HCT116 (cell line): ENCODE measurements around the gene SNPH. TPM values are rescaled to one million over a fixed set of nuclear protein-coding genes. Genes with fewer than 3 reads are reported as not detected.

ENCODE experiments used
- ATAC-seq: fragments of 200-7000 bp; cut with Tn5 transposase; 2 replicates; pipeline ENCODE4 v1.9.1; 2020; ENCODE audit warnings: mild to moderate bottlenecking, moderate library complexity
- BruUV-seq: library from RNA; stranded (reverse); fragments of 400-500 nt; replicated peaks from 2 replicates; lab custom pipeline; 2021; lab: Mats Ljungman, UMichigan
- CTCF ChIA-PET: fragments of 300-600 bp; sonication (Branson Sonifier 250); formaldehyde crosslinking; loops from one replicate; lab custom pipeline; 2021; ENCODE audit warnings: antibody characterized with exemption; lab: Charles Lee
- POLR2A ChIA-PET: fragments of 300-600, 350-600 bp; sonication (Branson Sonifier 250); formaldehyde crosslinking; loops from one replicate; lab custom pipeline; 2021; ENCODE audit warnings: antibody characterized with exemption; lab: Charles Lee
- RAD21 ChIA-PET, 2 experiments: fragments of 300-600 bp; sonication (Branson Sonifier 250); formaldehyde crosslinking; loops; one replicate each; lab custom pipeline; 2023; ENCODE audit warnings: low total read pairs in 2 of 2; ENCODE audit not compliant: uncharacterized antibody in 2 of 2, unreplicated experiment in 2 of 2, low non-redundant PET in 1 of 2; lab: Charles Lee
- DNase-seq: peaks from one replicate; pipeline ENCODE4 v3.0.0-alpha.2; 2010; ENCODE audit warnings: low read depth, low spot score
- H2AFZ ChIP-seq: fragments of 200-600 bp; shearing (Covaris generic), sonication (generic); 2 replicates; pipeline ENCODE4 v1.6.1; 2017; ENCODE audit warnings: low read depth, mixed run types, mixed read lengths, antibody characterized with exemption, low read length; ENCODE audit not compliant: poor library complexity, severe bottlenecking
- H3K27ac ChIP-seq: 2 replicates; pipeline ENCODE4 v1.5.1; 2012; ENCODE audit warnings: low read depth, low read length
- H3K27me3 ChIP-seq: fragments of 200-600 bp; sonication (generic); 2 replicates; pipeline ENCODE4 v1.6.1; 2016; ENCODE audit warnings: mixed run types, low read length, mixed read lengths; ENCODE audit not compliant: insufficient read depth
- H3K36me3 ChIP-seq, 2 experiments: fragments of 200-500 bp in 1 of 2; fragments of 200-600 bp in 1 of 2; sonication (Bioruptor generic) in 1 of 2; sonication (generic) in 1 of 2; 2 replicates each; pipeline versions ENCODE4 v1.5.1 to v1.6.1; 2014 to 2016; ENCODE audit warnings: low read length in 2 of 2, inconsistent platforms in 1 of 2, mixed read lengths in 1 of 2, mixed run types in 1 of 2; ENCODE audit not compliant: insufficient read depth in 2 of 2, control insufficient read depth in 1 of 2
- H3K4me1 ChIP-seq, 2 experiments: fragments of 200-600 bp in 1 of 2; sonication (generic) in 1 of 2; 2 replicates each; pipeline versions ENCODE4 v1.5.1 to v1.6.1; 2012 to 2017; ENCODE audit warnings: low read length in 2 of 2, inconsistent platforms in 1 of 2, mild to moderate bottlenecking in 1 of 2, mixed read lengths in 1 of 2, mixed run types in 1 of 2, moderate library complexity in 1 of 2; ENCODE audit not compliant: insufficient read depth in 2 of 2, control insufficient read depth in 1 of 2
- H3K4me2 ChIP-seq: fragments of 200-600 bp; sonication (generic); 2 replicates; pipeline ENCODE4 v1.6.1; 2017; ENCODE audit warnings: mixed run types, low read length, mixed read lengths
- H3K4me3 ChIP-seq, 2 experiments: fragments of 200-600 bp in 1 of 2; sonication (generic) in 1 of 2; replicated peaks in 1 of 2; 2 replicates each; pipeline ENCODE4 v1.5.1; 2011 to 2016; ENCODE audit warnings: low read length in 2 of 2, control low read depth in 1 of 2, low read depth in 1 of 2, mild to moderate bottlenecking in 1 of 2, mixed read lengths in 1 of 2, mixed run types in 1 of 2
- H3K79me2 ChIP-seq: fragments of 200-600 bp; sonication (generic); 2 replicates; pipeline ENCODE4 v1.6.1; 2017; ENCODE audit warnings: mild to moderate bottlenecking, mixed run types, low read length, moderate library complexity, mixed read lengths; ENCODE audit not compliant: insufficient read depth
- H3K9ac ChIP-seq: fragments of 200-600 bp; sonication (generic); 2 replicates; pipeline ENCODE4 v1.6.1; 2016; ENCODE audit warnings: low read length, mixed read lengths
- H3K9me2 ChIP-seq: fragments of 200-600 bp; sonication (generic), shearing (Covaris generic); 2 replicates; pipeline ENCODE4 v1.6.1; 2017; ENCODE audit warnings: mixed run types, mild to moderate bottlenecking, moderate library complexity; ENCODE audit not compliant: insufficient read depth
- H3K9me3 ChIP-seq, 2 experiments: fragments of 200-500 bp in 1 of 2; fragments of 200-600 bp in 1 of 2; sonication (Bioruptor generic) in 1 of 2; sonication (generic) in 1 of 2; 2 replicates each; pipeline ENCODE4 v1.6.1; 2014 to 2017; ENCODE audit warnings: low read length in 2 of 2, mixed read lengths in 2 of 2, inconsistent platforms in 1 of 2, low read depth in 1 of 2, mild to moderate bottlenecking in 1 of 2, mixed run types in 1 of 2, moderate library complexity in 1 of 2; ENCODE audit not compliant: control insufficient read depth in 1 of 2, insufficient read depth in 1 of 2
- H4K20me1 ChIP-seq: fragments of 200-600 bp; sonication (generic), shearing (Covaris generic); 2 replicates; pipeline ENCODE4 v1.6.1; 2017; ENCODE audit warnings: mixed run types, mild to moderate bottlenecking, moderate library complexity; ENCODE audit not compliant: insufficient read depth
- CEBPB ChIP-seq: IDR thresholded peaks from 2 replicates; pipeline ENCODE4 v1.6.1; 2012; ENCODE audit warnings: low read depth
- EGR1 ChIP-seq: IDR thresholded peaks from 2 replicates; pipeline ENCODE4 v1.6.1; 2012; ENCODE audit warnings: low read depth
- ELF1 ChIP-seq: IDR thresholded peaks from 2 replicates; pipeline ENCODE4 v1.6.1; 2012; ENCODE audit warnings: low read depth, borderline replicate concordance
- EZH2 ChIP-seq: fragments of 200-600 bp; sonication (generic); IDR thresholded peaks from 2 replicates; pipeline ENCODE4 v1.6.1; 2017; ENCODE audit warnings: antibody characterized with exemption, mixed run types
- EZH2phosphoT487 ChIP-seq: fragments of 200-600 bp; IDR thresholded peaks from 2 replicates; pipeline ENCODE4 v1.6.1; 2018; ENCODE audit warnings: antibody characterized with exemption, borderline replicate concordance
- FOSL1 ChIP-seq: IDR thresholded peaks from 2 replicates; pipeline ENCODE4 v1.6.1; 2012; ENCODE audit warnings: low read depth
- JUND ChIP-seq: IDR thresholded peaks from 2 replicates; pipeline ENCODE4 v1.6.1; 2012
- POLR2A ChIP-seq: IDR thresholded peaks from 2 replicates; pipeline ENCODE4 v1.7.0; 2011; ENCODE audit warnings: borderline replicate concordance; ENCODE audit not compliant: insufficient read depth, insufficient read length; ENCODE audit errors: extremely low read depth
- POLR2AphosphoS5 ChIP-seq: IDR thresholded peaks from 2 replicates; pipeline ENCODE4 v1.6.1; 2011; ENCODE audit warnings: mild to moderate bottlenecking, low read depth, low read length, moderate library complexity
- TCF7L2 ChIP-seq: IDR thresholded peaks from 2 replicates; pipeline ENCODE4 v1.7.0; 2011; ENCODE audit warnings: borderline replicate concordance, inconsistent platforms; ENCODE audit not compliant: insufficient read depth, insufficient read length; ENCODE audit errors: extremely low read depth
- YY1 ChIP-seq: IDR thresholded peaks from 2 replicates; pipeline ENCODE4 v1.6.1; 2011; ENCODE audit warnings: low read length, low read depth, moderate library complexity, mild to moderate bottlenecking; ENCODE audit not compliant: insufficient replicate concordance; ENCODE audit errors: extremely low read depth
- ZBTB33 ChIP-seq: IDR thresholded peaks from 2 replicates; pipeline ENCODE4 v1.6.1; 2011; ENCODE audit warnings: mild to moderate bottlenecking, low read length, moderate library complexity; ENCODE audit not compliant: insufficient replicate concordance; ENCODE audit errors: extremely low read depth
- ZFX ChIP-seq: fragments of 450-650 bp; IDR thresholded peaks from 2 replicates; pipeline ENCODE4 v1.6.1; 2017
- ZNF274 ChIP-seq: fragments of 200-500 bp; sonication (Bioruptor generic); IDR thresholded peaks from 2 replicates; pipeline ENCODE4 v1.6.1; 2014; ENCODE audit warnings: mild to moderate bottlenecking, low read depth, low read length, inconsistent platforms
- intact Hi-C: fragments of 100-400 bp; cut with micrococcal nuclease; formaldehyde crosslinking; loops from 2 replicates; pipeline ENCODE4 v1.10.0; 2022
- total RNA-seq: library from RNA; stranded (reverse); gene quantifications from one replicate; pipeline ENCODE4 v1.2.1, GENCODE V29; 2021; ENCODE audit not compliant: unreplicated experiment
- TF ChIP-seq, protein P1 (sequence below): IDR thresholded peaks from 2 replicates; pipeline ENCODE4 v1.6.1; 2012; ENCODE audit warnings: low read depth

SNPH gene
- total RNA-seq, 1 experiment from 2014 or later: 3.2 TPM

- no TSS peak for BruUV-seq
- no peak for ATAC-seq
- Histone ChIP-seq H3K9me2 (no peaks in the 10 kb centered on the region), H3K9me3 (no peaks in the 10 kb centered on the region), H3K4me2 (no peak overlapping the region), H3K4me1 (no peaks in the 10 kb centered on the region), H3K9ac (no peak overlapping the region), H2AFZ (no peak overlapping the region), H3K27me3 (no peaks in the 10 kb centered on the region), H3K4me3 (no peak overlapping the region), H3K36me3 (no peaks in the 10 kb centered on the region), H3K27ac (no peak overlapping the region), H4K20me1 (no peaks in the 10 kb centered on the region; the same call in 1 of the 2 replicates), H3K79me2 (no peaks in the 10 kb centered on the region)
- intact Hi-C loops: no loop called here
- no peak for DNase-seq
- ChIA-PET CTCF (no interaction called here), POLR2A (no interaction called here), RAD21 (no interaction called here)
- no peak for TF ChIP-seq EZH2
- TF ChIP-seq ZFX: no peak
- no peak for TF ChIP-seq POLR2A
These were observed 42.6 kb downstream of the SNPH start for GRCh38 chr20:1308702-1309095.

DNA sequence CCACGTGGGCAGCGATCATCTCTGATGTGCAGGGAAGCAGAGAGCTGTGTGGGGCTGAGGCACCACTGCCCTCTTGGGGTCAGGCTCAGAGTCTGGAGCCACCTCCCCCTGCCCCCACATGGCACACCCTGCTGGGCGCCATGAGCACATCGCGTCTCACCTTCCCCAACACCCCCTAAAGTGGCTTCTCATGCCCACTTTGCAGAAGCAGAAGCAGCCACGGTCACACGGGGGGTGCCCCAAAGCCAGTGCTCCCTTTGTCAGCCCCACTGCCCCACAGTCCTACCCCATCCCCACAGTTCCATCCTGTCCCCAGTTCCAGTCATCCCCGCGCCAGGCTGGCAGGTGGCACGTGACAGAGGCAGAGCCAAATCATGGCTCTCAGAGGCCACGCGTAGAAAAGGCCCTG is 43.3 kb downstream of the SNPH start:
- Histone ChIP-seq H3K4me3 (no peak overlapping the region), H3K9ac (no peak overlapping the region), H3K36me3 (no peaks in the 10 kb centered on the region), H3K9me2 (no peaks in the 10 kb centered on the region), H2AFZ (no peak overlapping the region), H3K27ac (no peak overlapping the region), H4K20me1 (no peaks in the 10 kb centered on the region; the same call in 1 of the 2 replicates), H3K4me2 (no peak overlapping the region), H3K9me3 (no peaks in the 10 kb centered on the region), H3K4me1 (peaks cover 0 to 3% of the 10 kb centered on the region in 2 experiments; a peak in 1 of 4 replicates), H3K27me3 (no peaks in the 10 kb centered on the region), H3K79me2 (no peaks in the 10 kb centered on the region)
- BruUV-seq: no TSS peak
- TF ChIP-seq JUND (no peak), ELF1 (no peak), FOSL1 (no peak), POLR2AphosphoS5 (no peak), YY1 (no peak), TCF7L2 (no peak), ZBTB33 (no peak), ZNF274 (no peak), CEBPB (no peak), EGR1 (no peak), EZH2 (no peak), EZH2phosphoT487 (no peak)
- TF ChIP-seq, protein P1, sequence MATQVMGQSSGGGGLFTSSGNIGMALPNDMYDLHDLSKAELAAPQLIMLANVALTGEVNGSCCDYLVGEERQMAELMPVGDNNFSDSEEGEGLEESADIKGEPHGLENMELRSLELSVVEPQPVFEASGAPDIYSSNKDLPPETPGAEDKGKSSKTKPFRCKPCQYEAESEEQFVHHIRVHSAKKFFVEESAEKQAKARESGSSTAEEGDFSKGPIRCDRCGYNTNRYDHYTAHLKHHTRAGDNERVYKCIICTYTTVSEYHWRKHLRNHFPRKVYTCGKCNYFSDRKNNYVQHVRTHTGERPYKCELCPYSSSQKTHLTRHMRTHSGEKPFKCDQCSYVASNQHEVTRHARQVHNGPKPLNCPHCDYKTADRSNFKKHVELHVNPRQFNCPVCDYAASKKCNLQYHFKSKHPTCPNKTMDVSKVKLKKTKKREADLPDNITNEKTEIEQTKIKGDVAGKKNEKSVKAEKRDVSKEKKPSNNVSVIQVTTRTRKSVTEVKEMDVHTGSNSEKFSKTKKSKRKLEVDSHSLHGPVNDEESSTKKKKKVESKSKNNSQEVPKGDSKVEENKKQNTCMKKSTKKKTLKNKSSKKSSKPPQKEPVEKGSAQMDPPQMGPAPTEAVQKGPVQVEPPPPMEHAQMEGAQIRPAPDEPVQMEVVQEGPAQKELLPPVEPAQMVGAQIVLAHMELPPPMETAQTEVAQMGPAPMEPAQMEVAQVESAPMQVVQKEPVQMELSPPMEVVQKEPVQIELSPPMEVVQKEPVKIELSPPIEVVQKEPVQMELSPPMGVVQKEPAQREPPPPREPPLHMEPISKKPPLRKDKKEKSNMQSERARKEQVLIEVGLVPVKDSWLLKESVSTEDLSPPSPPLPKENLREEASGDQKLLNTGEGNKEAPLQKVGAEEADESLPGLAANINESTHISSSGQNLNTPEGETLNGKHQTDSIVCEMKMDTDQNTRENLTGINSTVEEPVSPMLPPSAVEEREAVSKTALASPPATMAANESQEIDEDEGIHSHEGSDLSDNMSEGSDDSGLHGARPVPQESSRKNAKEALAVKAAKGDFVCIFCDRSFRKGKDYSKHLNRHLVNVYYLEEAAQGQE: no peak
- POLR2A ChIA-PET: no interaction called here
- CTCF ChIA-PET: no interaction called here
- ATAC-seq (no peak), DNase-seq (no peak)
- intact Hi-C loops: no loop called here
- RAD21 ChIA-PET: no interaction called here
